SK-N-MC (cell line): ENCODE results near the gene ADCY2.

ENCODE experiments used
- EZH2 ChIP-seq: fragments of 200-600 bp; sonication (generic); IDR thresholded peaks from one replicate; pipeline ENCODE4 v1.6.1; 2017; ENCODE audit warnings: antibody characterized with exemption
- FOXP2 ChIP-seq: optimal IDR thresholded peaks from 2 replicates; pipeline ENCODE3; 2011; ENCODE audit warnings: mild to moderate bottlenecking, moderate library complexity; ENCODE audit not compliant: insufficient read depth; ENCODE audit errors: extremely low read length, control extremely low read depth
- POLR2AphosphoS5 ChIP-seq: IDR thresholded peaks from 2 replicates; pipeline ENCODE4 v1.6.1; 2012; ENCODE audit warnings: mild to moderate bottlenecking, low read depth, low read length, borderline replicate concordance

- TF ChIP-seq POLR2AphosphoS5, result no peak
- TF ChIP-seq EZH2, result no peak
- no peak for TF ChIP-seq FOXP2
These were observed 417.6 kb downstream of the ADCY2 start for GRCh38 chr5:7813576-7813975.
